Effector memory CD8-positive, alpha-beta T cell (primary cell): ENCODE measurements around the gene PON1.

Experiments used
- ATAC-seq: fragments of 150-1000 bp; cut with Tn5 transposase; replicated peaks from 2 replicates; pipeline ENCODE4 v1.10.0; 2021; ENCODE audit warnings: mild to moderate bottlenecking, moderate library complexity
- DNase-seq, 3 experiments: peaks; one replicate each; pipeline ENCODE4 v3.0.0; 2021
- H3K27ac Mint-ChIP-seq, 2 donors: one replicate each; pipeline ENCODE4 v1.8.0; 2022; ENCODE audit warnings: mild to moderate bottlenecking in 2 of 2, mixed read lengths in 2 of 2, moderate library complexity in 2 of 2
- H3K27me3 Mint-ChIP-seq, 2 donors: one replicate each; pipeline ENCODE4 v1.8.0; 2022; ENCODE audit warnings: mixed read lengths in 2 of 2
- H3K36me3 Mint-ChIP-seq: one replicate; pipeline ENCODE4 v1.8.0; 2022; ENCODE audit warnings: mild to moderate bottlenecking, moderate library complexity, mixed read lengths; ENCODE audit not compliant: insufficient read depth
- H3K4me1 Mint-ChIP-seq, 2 donors: one replicate each; pipeline ENCODE4 v1.8.0; 2022; ENCODE audit warnings: low read depth in 2 of 2, mixed read lengths in 2 of 2
- H3K4me3 Mint-ChIP-seq, 2 donors: one replicate each; pipeline ENCODE4 v1.8.0; 2022; ENCODE audit warnings: mild to moderate bottlenecking in 2 of 2, mixed read lengths in 2 of 2, moderate library complexity in 2 of 2
- H3K9me3 Mint-ChIP-seq, 2 donors: one replicate each; pipeline ENCODE4 v1.8.0; 2022; ENCODE audit warnings: mixed read lengths in 2 of 2

The PON1 gene

GRCh38 chr7:95304990-95305389 is 19.3 kb downstream of the PON1 start:
- ATAC-seq (no peak), DNase-seq (no peak)
- Mint-ChIP-seq H3K27ac (no peak overlapping the region), H3K36me3 (no peaks in the 10 kb centered on the region), H3K27me3 (peaks cover 34 to 38% of the 10 kb centered on the region in 2 donors), H3K4me1 (no peaks in the 10 kb centered on the region), H3K4me3 (no peak overlapping the region), H3K9me3 (no peaks in the 10 kb centered on the region)

- no peak for ATAC-seq
- peaks cover 37 to 43% of the 10 kb centered on the region in 2 donors for H3K27me3 Mint-ChIP-seq
- no peak for DNase-seq
- no peak overlapping the region for H3K27ac Mint-ChIP-seq
- no peaks in the 10 kb centered on the region for H3K9me3 Mint-ChIP-seq
- H3K4me1 Mint-ChIP-seq: no peaks in the 10 kb centered on the region
- H3K36me3 Mint-ChIP-seq: no peaks in the 10 kb centered on the region
- no peak overlapping the region for H3K4me3 Mint-ChIP-seq
These were observed 21.1 kb downstream of the PON1 start for GRCh38 chr7:95303013-95303905.

GRCh38 chr7:95298091-95298490 is 26.2 kb downstream of the PON1 start:
- Mint-ChIP-seq H3K27me3 (peaks cover 19 to 25% of the 10 kb centered on the region in 2 donors), H3K4me1 (no peaks in the 10 kb centered on the region), H3K9me3 (no peaks in the 10 kb centered on the region), H3K36me3 (no peaks in the 10 kb centered on the region), H3K27ac (no peak overlapping the region), H3K4me3 (no peak overlapping the region)
- no peak for DNase-seq
- no peak for ATAC-seq

DNA sequence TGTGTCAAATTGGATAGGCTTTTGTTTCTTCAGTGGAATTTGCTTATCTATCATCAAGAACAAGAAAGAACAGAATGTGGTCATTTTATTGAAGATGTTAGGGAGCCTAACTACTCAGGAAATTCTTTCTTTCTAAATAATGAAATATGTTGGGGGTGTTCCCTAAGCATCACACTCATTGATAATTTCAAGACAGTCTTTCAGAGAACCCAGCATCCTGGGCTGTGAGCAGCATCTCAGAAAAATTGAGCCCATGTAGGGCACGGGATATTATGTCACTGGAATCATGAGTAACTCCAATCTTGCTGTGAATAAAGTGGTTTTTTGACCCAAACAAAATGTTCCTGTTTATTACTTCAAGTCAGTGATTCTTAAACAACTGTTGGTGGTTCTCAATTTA is 27.3 kb downstream of the PON1 start:
- Mint-ChIP-seq H3K27ac (no peak overlapping the region), H3K27me3 (peaks cover 19 to 25% of the 10 kb centered on the region in 2 donors), H3K36me3 (no peaks in the 10 kb centered on the region), H3K9me3 (no peaks in the 10 kb centered on the region), H3K4me1 (no peaks in the 10 kb centered on the region), H3K4me3 (no peak overlapping the region)
- DNase-seq (no peak), ATAC-seq (no peak)

- Mint-ChIP-seq H3K27me3 (peaks cover 19 to 25% of the 10 kb centered on the region in 2 donors), H3K27ac (no peak overlapping the region), H3K9me3 (no peaks in the 10 kb centered on the region), H3K36me3 (no peaks in the 10 kb centered on the region), H3K4me3 (no peak overlapping the region), H3K4me1 (no peaks in the 10 kb centered on the region)
- ATAC-seq (no peak), DNase-seq (no peak)
These were observed 27.9 kb downstream of the PON1 start for GRCh38 chr7:95296456-95296855.

DNA sequence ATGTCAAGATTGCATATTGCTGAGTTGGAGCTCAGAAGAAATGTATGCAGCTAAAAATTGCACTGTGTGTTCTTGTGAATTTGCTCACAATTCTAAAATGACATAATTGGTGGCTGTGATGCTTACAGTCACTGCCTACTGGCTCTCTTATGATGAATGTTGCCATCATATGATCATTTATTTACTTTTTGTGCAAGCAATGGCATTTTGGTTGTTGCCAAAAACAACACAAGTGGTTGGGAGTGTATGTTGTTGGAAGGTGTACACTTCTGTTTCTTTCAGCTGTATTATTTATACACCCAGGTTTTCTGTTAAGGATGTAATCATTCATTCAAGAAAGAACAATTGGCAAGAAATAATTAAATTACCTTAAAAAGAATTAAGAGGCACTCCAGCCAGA is 28.9 kb downstream of the PON1 start:
- Mint-ChIP-seq H3K27ac (no peak overlapping the region), H3K4me3 (no peak overlapping the region), H3K36me3 (no peaks in the 10 kb centered on the region), H3K9me3 (no peaks in the 10 kb centered on the region), H3K27me3 (peaks cover 24 to 25% of the 10 kb centered on the region in 2 donors), H3K4me1 (no peaks in the 10 kb centered on the region)
- ATAC-seq (no peak), DNase-seq (no peak)

DNA sequence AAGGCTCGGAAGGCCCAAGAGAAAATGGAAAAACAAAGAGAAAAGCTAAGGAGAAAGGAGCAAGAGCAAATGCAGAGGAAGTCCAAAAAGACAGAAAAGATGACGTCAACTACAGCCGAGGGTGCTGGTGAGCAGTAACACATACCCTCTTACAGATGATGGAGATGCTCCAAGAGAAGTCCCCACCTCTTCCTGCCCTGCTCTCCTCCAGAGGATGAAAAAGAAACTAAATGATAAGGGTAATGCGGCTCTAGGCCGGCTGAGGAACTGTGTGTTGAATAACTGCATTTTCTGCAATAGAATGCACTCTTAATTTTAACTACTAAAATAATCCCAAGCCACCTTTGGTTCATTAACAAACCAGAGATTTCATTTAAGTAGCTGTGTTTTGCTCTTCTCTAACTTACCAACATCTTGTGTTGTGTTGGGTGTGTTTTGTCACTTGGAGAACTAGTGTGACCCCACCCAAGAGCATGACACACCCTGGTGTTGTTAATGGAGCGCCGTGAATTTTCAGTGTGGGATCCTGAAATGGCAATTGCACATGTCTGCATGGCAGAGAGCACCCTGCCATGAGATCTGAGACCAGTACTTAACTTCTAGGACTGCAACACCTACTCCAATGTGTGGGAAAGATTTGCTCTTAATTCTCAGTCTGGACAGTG is 34.0 kb downstream of the PON1 start:
- ATAC-seq (no peak), DNase-seq (no peak)
- Mint-ChIP-seq H3K4me3 (no peak overlapping the region), H3K9me3 (no peaks in the 10 kb centered on the region), H3K36me3 (no peaks in the 10 kb centered on the region), H3K27me3 (peaks cover 17 to 30% of the 10 kb centered on the region in 2 donors), H3K4me1 (no peaks in the 10 kb centered on the region), H3K27ac (no peak overlapping the region)

DNA sequence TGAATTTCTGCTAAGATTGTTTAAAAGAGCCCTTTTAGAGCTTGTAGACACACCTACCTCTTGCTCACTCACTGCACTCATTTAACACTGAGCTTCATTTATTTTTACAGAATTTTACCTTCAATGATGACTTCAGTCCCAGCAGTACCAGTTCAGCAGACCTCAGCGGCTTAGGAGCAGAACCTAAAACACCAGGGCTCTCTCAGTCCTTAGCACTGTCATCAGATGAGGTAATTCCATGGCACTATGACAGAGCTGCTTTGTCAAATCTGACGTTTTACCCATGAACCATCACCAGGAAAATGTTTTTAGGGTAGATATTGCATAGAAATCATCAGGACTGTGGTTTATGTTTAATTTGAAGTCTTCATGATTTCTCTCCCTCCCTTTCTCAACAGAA is 38.2 kb downstream of the PON1 start:
- Mint-ChIP-seq H3K27me3 (peaks cover 17 to 30% of the 10 kb centered on the region in 2 donors), H3K9me3 (no peaks in the 10 kb centered on the region)
- no peak for ATAC-seq

GRCh38 chr7:95279417-95279816 is 44.9 kb downstream of the PON1 start:
- Mint-ChIP-seq H3K9me3 (no peaks in the 10 kb centered on the region), H3K36me3 (no peaks in the 10 kb centered on the region), H3K4me3 (no peak overlapping the region), H3K27ac (no peak overlapping the region), H3K4me1 (no peaks in the 10 kb centered on the region), H3K27me3 (peaks cover 0 to 16% of the 10 kb centered on the region in 2 donors)
- DNase-seq: no peak
- no peak for ATAC-seq

More for the DNA sequence above, 38.2 kb downstream of the PON1 start:
- DNase-seq: no peak
- Mint-ChIP-seq H3K4me3 (no peak overlapping the region), H3K27ac (no peak overlapping the region), H3K36me3 (no peaks in the 10 kb centered on the region), H3K4me1 (no peaks in the 10 kb centered on the region)

GRCh38 chr7:95276114-95276513 is 48.2 kb downstream of the PON1 start:
- H3K27ac Mint-ChIP-seq: no peak overlapping the region
- ATAC-seq: no peak
- DNase-seq: no peak
- H3K4me3 Mint-ChIP-seq: no peak overlapping the region
- no peaks in the 10 kb centered on the region for H3K36me3 Mint-ChIP-seq
- H3K4me1 Mint-ChIP-seq: no peaks in the 10 kb centered on the region
- H3K9me3 Mint-ChIP-seq: no peaks in the 10 kb centered on the region
- H3K27me3 Mint-ChIP-seq: peaks cover 0 to 21% of the 10 kb centered on the region in 2 donors

DNA sequence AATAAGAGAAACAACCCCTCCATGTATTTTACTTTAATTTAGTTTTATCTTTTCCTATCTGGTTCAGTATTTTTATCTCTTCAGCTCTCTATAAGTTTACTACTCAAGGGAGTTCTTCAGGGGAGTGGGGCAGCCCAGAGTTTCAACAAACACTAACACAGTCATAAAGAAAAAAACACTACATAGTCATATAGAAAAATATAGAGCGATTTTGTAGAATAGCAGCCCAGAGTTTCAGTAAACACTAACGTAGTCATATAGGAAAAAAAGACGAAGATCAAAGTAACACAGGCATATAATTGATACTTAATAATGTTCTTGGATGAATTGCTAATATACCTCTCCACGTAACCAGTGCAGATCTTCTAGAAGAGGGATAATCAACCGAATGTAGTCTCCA is 54.7 kb downstream of the PON1 start:
- Mint-ChIP-seq H3K4me1 (no peaks in the 10 kb centered on the region), H3K27me3 (peaks cover 0 to 12% of the 10 kb centered on the region in 2 donors)
- no peak for ATAC-seq

GRCh38 chr7:95267754-95268153 is 56.6 kb downstream of the PON1 start:
- Mint-ChIP-seq H3K4me3 (no peak overlapping the region), H3K27me3 (peaks cover 0 to 15% of the 10 kb centered on the region in 2 donors), H3K9me3 (no peaks in the 10 kb centered on the region), H3K36me3 (no peaks in the 10 kb centered on the region), H3K27ac (no peak overlapping the region), H3K4me1 (no peaks in the 10 kb centered on the region)
- DNase-seq (no peak), ATAC-seq (no peak)

More for the DNA sequence above, 54.7 kb downstream of the PON1 start:
- H3K36me3 Mint-ChIP-seq: no peaks in the 10 kb centered on the region
- no peaks in the 10 kb centered on the region for H3K9me3 Mint-ChIP-seq
- no peak for DNase-seq
- H3K27ac Mint-ChIP-seq: no peak overlapping the region
- no peak overlapping the region for H3K4me3 Mint-ChIP-seq

DNA sequence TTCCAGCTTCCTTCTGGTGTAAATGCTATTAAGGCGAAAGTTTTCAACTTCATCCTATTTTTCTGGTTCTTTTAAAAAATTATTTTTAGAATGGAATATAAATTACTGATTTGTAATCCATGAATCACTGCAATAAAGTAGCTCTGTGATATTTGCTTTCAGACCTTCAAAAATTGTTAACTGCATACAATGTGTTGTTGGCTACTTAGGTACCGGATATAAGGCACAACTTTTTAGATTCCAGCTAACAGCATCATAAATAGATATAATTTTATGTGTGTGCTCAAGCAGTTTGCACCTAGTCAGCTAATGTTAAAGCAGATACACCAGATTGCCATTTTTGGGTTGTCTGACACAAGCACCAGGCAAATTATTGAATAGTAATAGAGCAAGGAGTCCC is 58.7 kb downstream of the PON1 start:
- ATAC-seq: no peak
- no peaks in the 10 kb centered on the region for H3K36me3 Mint-ChIP-seq
- no peaks in the 10 kb centered on the region for H3K4me1 Mint-ChIP-seq
- DNase-seq: no peak
- H3K4me3 Mint-ChIP-seq: no peak overlapping the region
- no peaks in the 10 kb centered on the region for H3K9me3 Mint-ChIP-seq
- no peak overlapping the region for H3K27ac Mint-ChIP-seq
- H3K27me3 Mint-ChIP-seq: peaks cover 0 to 5% of the 10 kb centered on the region in 2 donors

- Mint-ChIP-seq H3K9me3 (no peaks in the 10 kb centered on the region), H3K27ac (no peak overlapping the region), H3K4me1 (no peaks in the 10 kb centered on the region), H3K36me3 (no peaks in the 10 kb centered on the region), H3K27me3 (peaks cover 0 to 5% of the 10 kb centered on the region in 2 donors), H3K4me3 (no peak overlapping the region)
- no peak for ATAC-seq
- no peak for DNase-seq
These were observed 59.9 kb downstream of the PON1 start for GRCh38 chr7:95264363-95264891.
